Fibroblast of villous mesenchyme (primary cell): ENCODE results near the gene POP7. TPM values are rescaled to one million over a fixed set of nuclear protein-coding genes. Genes with fewer than 3 reads are reported as not detected.
A peak's percentile ranks its signal among the peaks of the same experiment; 100 is the strongest.

Experiments used
- DNase-seq: peaks from one replicate; pipeline ENCODE4 v3.0.0-alpha.2; 2010; ENCODE audit warnings: low read depth
- H3K4me3 ChIP-seq: 2 replicates; pipeline ENCODE4 v1.5.1; 2011; ENCODE audit warnings: low read depth, mild to moderate bottlenecking, low read length
- total RNA-seq: library from RNA; depleted of rRNA; stranded (reverse); fragments of >200 nt; gene quantifications from 2 replicates; pipeline ENCODE4 v1.2.3, GENCODE V29; 2012
- TF ChIP-seq, protein P1 (sequence below): IDR thresholded peaks from 2 replicates; pipeline ENCODE4 v1.5.1; 2012; ENCODE audit warnings: low read depth, mild to moderate bottlenecking, low read length; ENCODE audit not compliant: insufficient read depth

The POP7 gene
- total RNA-seq, 1 donor, result 34.1 TPM

DNA sequence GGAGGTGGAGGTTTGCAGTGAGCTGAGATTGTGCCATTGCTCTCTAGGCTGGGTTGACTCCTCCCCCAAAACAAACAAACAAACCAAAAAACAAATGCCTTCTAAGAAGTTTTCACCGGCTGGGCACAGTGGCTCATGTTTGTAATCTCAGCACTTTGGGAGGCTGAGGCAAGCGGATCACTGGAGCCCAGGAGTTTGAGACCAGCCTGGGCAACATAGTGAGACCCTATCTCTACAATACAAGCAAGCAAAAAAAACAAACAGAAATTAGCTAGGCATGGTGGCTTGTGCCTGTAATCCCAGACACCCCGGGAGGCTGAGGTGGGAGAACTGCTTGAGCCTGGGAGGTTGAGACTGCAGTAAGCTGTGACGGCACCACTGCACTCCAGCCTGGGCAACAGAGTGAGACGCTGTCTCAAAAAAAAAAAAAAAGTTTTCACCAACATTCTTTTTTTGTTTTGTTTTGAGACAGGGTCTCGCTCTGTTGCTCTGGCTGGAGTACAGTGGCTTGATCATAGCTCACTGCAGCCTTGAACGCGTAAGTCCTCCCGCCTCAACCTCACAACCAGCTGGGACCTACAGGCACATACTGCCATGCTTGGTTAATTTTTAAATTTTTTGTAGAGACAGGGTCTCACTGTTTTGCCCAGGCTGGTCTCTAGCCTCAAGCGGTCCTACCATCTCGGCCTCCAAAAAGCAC, 26.2 kb downstream of the POP7 start:
- TF ChIP-seq, protein P1, sequence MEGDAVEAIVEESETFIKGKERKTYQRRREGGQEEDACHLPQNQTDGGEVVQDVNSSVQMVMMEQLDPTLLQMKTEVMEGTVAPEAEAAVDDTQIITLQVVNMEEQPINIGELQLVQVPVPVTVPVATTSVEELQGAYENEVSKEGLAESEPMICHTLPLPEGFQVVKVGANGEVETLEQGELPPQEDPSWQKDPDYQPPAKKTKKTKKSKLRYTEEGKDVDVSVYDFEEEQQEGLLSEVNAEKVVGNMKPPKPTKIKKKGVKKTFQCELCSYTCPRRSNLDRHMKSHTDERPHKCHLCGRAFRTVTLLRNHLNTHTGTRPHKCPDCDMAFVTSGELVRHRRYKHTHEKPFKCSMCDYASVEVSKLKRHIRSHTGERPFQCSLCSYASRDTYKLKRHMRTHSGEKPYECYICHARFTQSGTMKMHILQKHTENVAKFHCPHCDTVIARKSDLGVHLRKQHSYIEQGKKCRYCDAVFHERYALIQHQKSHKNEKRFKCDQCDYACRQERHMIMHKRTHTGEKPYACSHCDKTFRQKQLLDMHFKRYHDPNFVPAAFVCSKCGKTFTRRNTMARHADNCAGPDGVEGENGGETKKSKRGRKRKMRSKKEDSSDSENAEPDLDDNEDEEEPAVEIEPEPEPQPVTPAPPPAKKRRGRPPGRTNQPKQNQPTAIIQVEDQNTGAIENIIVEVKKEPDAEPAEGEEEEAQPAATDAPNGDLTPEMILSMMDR, result no peak
- no peak for DNase-seq
- no peak overlapping the region for H3K4me3 ChIP-seq

DNA sequence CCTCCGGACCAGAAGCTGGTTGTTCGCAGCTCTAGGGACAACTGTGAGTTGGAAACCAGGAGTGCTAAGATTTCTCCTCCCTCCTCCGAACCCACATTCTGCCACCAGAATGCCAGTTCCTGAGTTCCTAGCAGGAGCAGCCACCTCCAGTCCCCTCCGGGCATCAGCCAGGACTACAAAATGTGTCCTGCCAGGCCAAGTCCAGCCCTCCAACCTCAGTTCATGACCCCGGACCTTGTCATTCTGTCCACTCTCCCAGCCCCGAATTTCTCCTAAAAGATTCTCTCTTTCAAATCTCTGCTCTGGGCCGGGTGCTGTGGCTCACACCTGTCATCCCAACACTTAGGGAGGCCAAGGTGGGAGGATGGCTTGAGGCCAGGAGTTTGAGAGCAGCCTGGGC, 29.8 kb downstream of the POP7 start:
- no peak overlapping the region for H3K4me3 ChIP-seq
- DNase-seq, result no peak
- TF ChIP-seq, protein P1, result no peak

DNA sequence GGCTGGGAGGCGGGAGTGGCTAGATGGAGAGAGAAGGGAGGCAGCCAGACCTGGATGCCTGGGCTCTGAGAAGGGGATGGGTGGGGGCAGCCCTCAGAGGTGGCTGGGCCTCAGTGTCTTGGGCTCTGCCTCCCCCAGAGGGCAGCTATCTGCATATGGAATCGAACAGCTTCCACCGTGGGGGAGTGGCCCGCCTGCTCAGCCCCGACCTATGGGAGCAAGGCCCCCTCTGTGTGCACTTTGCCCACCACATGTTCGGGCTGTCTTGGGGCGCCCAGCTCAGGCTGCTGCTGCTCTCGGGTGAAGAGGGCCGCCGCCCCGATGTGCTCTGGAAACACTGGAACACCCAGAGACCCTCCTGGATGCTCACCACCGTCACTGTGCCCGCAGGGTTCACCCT, 30.8 kb downstream of the POP7 start:
- DNase-seq, result no peak
- TF ChIP-seq, protein P1, result no peak

DNA sequence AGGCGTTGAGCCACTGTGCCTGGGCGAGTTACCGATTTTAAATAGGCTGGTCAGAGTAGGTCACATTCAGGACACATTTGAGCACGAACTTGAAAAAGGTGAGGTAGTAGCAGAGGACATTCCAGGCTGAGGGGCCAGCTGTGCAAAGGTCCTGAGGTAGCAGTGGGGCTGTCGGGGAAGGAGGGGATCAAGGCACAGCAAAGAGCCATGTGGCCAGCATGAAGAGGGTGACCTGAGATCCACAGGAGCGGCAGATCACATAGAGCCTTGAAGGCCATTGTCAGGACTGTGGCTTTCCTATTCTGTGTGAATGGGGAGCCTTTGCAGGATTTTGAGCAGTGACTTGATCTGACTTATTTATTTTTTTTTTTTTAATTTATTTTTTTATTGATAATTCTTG, 34.0 kb downstream of the POP7 start:
- TF ChIP-seq, protein P1, result no peak
- no peak overlapping the region for H3K4me3 ChIP-seq
- no peak for DNase-seq

More for the DNA sequence above, 30.8 kb downstream of the POP7 start:
- no peak overlapping the region for H3K4me3 ChIP-seq

DNA sequence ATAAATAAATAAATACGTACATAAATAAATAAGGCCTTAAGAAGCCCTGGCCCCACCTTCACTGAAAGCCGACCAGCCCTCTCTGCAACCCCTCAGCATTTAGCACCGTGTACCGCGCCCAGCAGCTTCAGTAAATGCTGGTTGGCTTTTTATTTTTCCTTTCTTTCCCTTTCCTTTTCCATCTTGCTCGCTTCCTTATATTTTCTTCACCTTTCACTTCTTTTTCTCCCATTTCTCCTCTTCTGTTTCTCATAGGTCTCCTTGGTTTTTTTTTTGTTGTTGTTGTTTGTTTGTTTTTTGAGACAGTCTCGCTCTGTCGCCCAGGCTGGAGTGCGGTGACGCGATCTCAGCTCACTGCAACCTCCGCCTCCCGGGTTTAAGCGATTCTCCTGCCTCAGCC, 38.7 kb downstream of the POP7 start:
- DNase-seq, result no peak
- H3K4me3 ChIP-seq, result no peak overlapping the region
- TF ChIP-seq, protein P1, result no peak

DNA sequence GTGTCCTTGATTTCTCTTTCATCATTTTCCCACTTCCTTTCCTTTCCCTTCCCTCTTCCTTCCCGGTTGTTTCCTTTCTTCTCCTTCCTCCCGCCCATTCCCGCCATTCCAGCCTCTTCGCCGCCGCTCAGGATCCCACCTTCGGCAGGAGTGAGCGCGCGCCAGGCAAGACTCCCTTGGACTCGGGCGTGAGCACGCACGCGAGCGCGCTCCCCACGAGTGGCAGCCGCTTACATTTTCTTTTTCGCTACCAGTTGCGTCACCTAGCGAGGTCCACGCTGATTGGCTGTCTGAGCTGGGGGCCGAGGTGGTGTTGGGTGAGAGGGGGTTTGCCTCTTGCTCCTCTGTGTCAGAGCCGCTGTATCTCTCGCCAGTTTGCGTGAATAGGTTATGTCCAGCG, 39.3 kb downstream of the POP7 start:
- peak overlapping the region; percentile 61 for H3K4me3 ChIP-seq
- peak; percentile 72 for DNase-seq
- TF ChIP-seq, protein P1, result no peak

DNA sequence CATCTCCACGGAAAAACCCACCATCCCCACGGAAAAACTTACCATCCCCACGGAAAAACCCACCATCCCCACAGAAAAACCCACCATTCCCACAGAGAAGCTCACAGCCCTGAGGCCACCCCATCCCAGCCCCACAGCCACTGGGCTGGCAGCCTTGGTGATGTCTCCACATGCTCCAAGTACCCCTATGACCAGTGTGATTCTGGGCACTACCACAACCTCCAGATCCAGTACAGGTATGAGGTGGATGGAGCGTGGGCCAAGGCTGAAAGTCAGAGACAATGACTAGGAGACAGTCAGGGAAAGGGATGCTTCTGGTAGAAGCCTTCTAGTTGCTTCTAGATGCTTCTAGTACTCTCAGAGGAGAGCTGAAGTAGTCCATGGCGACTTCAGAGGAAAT, 47.1 kb downstream of the POP7 start:
- DNase-seq, result no peak
- H3K4me3 ChIP-seq, result no peak overlapping the region
- TF ChIP-seq, protein P1, result no peak
